Thoracic aorta (tissue), 2 donors: ENCODE data around the gene ETNK1. TPM values are rescaled to one million over a fixed set of nuclear protein-coding genes. Genes with fewer than 3 reads are reported as not detected.
A peak's percentile ranks its signal among the peaks of the same experiment; 100 is the strongest.

Source experiments
- ATAC-seq: fragments of 150-250 bp; one replicate; pipeline ENCODE4 v1.8.0; 2017; ENCODE audit warnings: low read depth; ENCODE audit not compliant: insufficient number of reproducible peaks, low FRiP score
- DNase-seq: peaks from one replicate; pipeline ENCODE4 v3.0.0-alpha.2; 2020; ENCODE audit warnings: low spot score
- H3K27ac ChIP-seq, 2 donors: fragments of 200-600 bp; sonication (generic); 1 replicate in 1 of 2; 2 replicates in 1 of 2; pipeline ENCODE4 v1.5.1; 2016; ENCODE audit warnings: mild to moderate bottlenecking in 2 of 2, moderate library complexity in 2 of 2
- H3K27me3 ChIP-seq: fragments of 200-600 bp; sonication (generic); replicated peaks from 2 replicates; pipeline ENCODE4 v1.6.0; 2016; ENCODE audit warnings: mild to moderate bottlenecking; ENCODE audit not compliant: insufficient read depth
- H3K36me3 ChIP-seq: fragments of 200-600 bp; sonication (generic); one replicate; pipeline ENCODE4 v1.5.1; 2016
- H3K4me1 ChIP-seq, 2 donors: fragments of 200-600 bp; sonication (generic); 1 replicate in 1 of 2; 2 replicates in 1 of 2; pipeline versions ENCODE4 v1.5.1 to v1.6.0; 2016; ENCODE audit warnings: low read depth in 2 of 2, mild to moderate bottlenecking in 1 of 2; ENCODE audit not compliant: control insufficient read depth in 1 of 2
- H3K4me3 ChIP-seq: fragments of 200-600 bp; sonication (generic); 2 replicates; pipeline ENCODE4 v1.5.1; 2016; ENCODE audit warnings: mild to moderate bottlenecking
- H3K9me3 ChIP-seq: fragments of 200-600 bp; sonication (generic); 2 replicates; pipeline ENCODE4 v1.5.1; 2016
- total RNA-seq, 2 donors: library from RNA; depleted of rRNA; stranded (reverse); fragments of >200 nt; gene quantifications; one replicate each; pipeline versions ENCODE4 v1.1.0 to v1.2.3, GENCODE V29; 2016
- TF ChIP-seq, protein P1 (sequence below): fragments of 200-600 bp; sonication (generic); IDR thresholded peaks from one replicate; pipeline ENCODE4 v1.5.1; 2019; ENCODE audit warnings: antibody characterized with exemption

The ETNK1 gene
- total RNA-seq, 2 donors from 2014 or later: 24.9 to 38.0 TPM

DNA sequence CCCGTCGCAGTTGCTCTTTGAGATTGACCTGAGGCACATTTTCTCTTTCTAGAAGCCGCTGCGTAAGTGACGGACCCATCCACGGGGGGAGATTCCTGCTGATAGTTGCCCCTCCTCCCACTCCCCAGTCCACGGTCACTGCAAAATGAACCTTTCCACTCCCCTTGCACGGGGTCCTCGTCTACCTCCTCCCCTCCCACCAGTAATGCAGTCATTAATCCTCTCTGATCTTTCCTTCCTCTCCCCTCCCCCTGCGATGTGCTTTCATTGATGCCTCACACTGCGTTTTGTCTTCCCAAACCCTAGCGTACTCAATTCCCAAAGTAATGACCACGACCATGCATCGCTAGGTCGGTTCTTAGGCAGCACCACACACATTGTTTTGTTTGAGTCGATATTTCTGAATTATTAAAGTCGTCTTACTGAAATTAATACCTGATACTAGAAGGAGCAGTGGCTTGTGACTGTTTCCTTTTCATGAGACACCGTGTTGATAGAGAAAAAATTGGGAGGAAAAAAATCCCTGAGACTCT is 857 bp downstream of the ETNK1 start:
- H3K36me3 ChIP-seq: no peaks in the 10 kb centered on the region
- peak overlapping the region; percentile 94 for H3K4me3 ChIP-seq
- H3K27me3 ChIP-seq: no peaks in the 10 kb centered on the region
- TF ChIP-seq, protein P1, sequence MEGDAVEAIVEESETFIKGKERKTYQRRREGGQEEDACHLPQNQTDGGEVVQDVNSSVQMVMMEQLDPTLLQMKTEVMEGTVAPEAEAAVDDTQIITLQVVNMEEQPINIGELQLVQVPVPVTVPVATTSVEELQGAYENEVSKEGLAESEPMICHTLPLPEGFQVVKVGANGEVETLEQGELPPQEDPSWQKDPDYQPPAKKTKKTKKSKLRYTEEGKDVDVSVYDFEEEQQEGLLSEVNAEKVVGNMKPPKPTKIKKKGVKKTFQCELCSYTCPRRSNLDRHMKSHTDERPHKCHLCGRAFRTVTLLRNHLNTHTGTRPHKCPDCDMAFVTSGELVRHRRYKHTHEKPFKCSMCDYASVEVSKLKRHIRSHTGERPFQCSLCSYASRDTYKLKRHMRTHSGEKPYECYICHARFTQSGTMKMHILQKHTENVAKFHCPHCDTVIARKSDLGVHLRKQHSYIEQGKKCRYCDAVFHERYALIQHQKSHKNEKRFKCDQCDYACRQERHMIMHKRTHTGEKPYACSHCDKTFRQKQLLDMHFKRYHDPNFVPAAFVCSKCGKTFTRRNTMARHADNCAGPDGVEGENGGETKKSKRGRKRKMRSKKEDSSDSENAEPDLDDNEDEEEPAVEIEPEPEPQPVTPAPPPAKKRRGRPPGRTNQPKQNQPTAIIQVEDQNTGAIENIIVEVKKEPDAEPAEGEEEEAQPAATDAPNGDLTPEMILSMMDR: no peak
- H3K27ac ChIP-seq: peak overlapping the region; percentile 92 to 94
- no peaks in the 10 kb centered on the region for H3K9me3 ChIP-seq
- DNase-seq: no peak
- peak; percentile 45 for ATAC-seq
- peaks cover 32 to 40% of the 10 kb centered on the region in 2 donors for H3K4me1 ChIP-seq

DNA sequence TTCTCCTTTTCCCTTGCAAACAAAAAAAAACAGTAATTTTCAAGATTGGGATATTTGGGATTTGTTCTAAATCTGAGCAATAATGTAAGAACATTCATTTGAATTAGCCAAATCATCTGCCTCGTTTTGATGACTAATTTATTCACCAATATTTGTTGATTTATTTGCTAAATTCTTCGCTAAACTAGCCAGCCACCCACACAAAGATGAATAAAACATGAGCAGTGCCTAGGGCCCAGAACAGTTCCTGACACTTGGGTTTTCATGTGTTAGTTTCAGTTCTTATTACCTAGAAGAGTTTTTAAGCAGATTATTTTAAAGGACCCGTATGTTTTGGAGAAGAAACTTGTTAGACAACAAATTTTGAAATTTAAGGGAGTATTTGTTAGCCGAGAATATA is 1.4 kb downstream of the ETNK1 start:
- ATAC-seq (no peak), DNase-seq (no peak)
- Histone ChIP-seq H3K36me3 (no peaks in the 10 kb centered on the region), H3K4me3 (peak overlapping the region; percentile 94), H3K27ac (peak overlapping the region; percentile 92 to 94), H3K4me1 (peaks cover 32 to 40% of the 10 kb centered on the region in 2 donors), H3K9me3 (no peaks in the 10 kb centered on the region), H3K27me3 (no peaks in the 10 kb centered on the region)
- TF ChIP-seq, protein P1: no peak

DNA sequence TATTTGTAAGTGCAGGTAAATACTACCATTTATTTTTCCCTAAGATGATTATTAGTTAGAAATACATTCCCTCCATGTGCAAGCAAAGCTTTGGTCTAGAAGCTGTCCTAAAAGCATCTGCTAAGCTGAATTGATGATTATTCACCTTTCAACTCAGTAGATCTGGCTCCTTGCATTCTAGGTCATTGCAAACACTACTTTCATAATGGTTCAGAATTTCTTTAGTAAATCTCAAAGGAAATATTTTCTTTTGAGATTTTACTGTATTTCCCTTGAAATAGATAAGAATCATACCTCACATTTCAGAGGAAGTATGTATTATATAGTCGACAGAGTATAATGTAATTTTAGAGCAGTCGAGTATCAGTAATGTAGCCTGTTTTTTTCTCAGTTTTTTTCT is 2.4 kb downstream of the ETNK1 start:
- Histone ChIP-seq H3K27me3 (no peaks in the 10 kb centered on the region), H3K4me1 (peaks cover 32 to 40% of the 10 kb centered on the region in 2 donors), H3K27ac (peak overlapping the region in 1 of 2 donors; percentile 94), H3K4me3 (peak overlapping the region; percentile 94), H3K9me3 (no peaks in the 10 kb centered on the region), H3K36me3 (no peaks in the 10 kb centered on the region)
- ATAC-seq (no peak), DNase-seq (no peak)
- TF ChIP-seq, protein P1: no peak

DNA sequence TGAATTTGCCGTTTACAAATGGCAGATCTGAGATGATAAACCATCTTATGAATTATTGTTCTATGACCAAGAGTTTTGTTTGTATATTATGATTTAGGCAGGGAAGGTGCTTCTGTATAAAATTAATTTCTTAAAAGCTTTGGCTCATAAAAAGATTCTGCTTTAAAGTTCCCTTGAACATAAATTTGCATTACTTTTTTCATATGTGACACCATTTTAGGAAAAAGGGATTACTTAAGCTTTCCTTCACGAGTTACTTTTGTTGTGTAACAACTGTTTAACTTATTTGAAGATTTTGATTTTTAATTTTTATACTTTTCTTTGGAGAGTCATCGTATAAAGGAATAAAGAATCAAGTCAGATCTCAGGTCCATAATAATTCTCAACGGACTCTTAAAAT is 3.3 kb downstream of the ETNK1 start:
- Histone ChIP-seq H3K9me3 (no peaks in the 10 kb centered on the region), H3K27me3 (no peaks in the 10 kb centered on the region), H3K4me3 (peak overlapping the region; percentile 94), H3K36me3 (no peaks in the 10 kb centered on the region), H3K4me1 (peaks cover 32 to 40% of the 10 kb centered on the region in 2 donors), H3K27ac (no peak overlapping the region)
- TF ChIP-seq, protein P1: no peak
- DNase-seq: no peak
- ATAC-seq: no peak

DNA sequence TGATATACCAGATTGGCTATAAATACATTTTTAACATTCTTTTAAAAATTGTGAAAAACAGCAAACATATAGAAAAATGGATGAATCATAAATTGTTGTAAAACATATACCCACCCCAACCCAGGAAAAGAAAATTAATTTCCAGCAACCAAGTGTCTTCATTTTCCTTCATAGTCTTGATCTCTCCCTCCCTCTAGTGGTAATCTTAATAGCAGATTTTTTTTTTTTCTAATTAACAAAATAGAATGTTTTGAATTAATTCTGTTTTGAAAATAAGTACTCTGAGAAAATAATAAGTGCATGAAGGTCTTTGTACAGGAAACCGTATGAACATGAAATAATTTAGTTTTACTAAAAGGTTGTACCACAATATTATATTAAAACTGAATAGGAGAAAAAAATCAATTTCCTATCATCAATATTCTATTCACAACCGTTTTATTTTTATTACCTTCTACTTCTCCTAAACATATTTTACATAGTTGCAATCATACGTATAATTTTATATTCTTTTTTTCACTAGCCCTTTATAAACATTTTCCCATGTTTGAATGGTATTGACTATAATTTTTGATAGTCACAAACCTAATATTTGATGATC is 7.0 kb downstream of the ETNK1 start:
- ATAC-seq (no peak), DNase-seq (no peak)
- Histone ChIP-seq H3K36me3 (no peaks in the 10 kb centered on the region), H3K4me3 (no peak overlapping the region), H3K27me3 (no peaks in the 10 kb centered on the region), H3K27ac (no peak overlapping the region), H3K9me3 (no peaks in the 10 kb centered on the region), H3K4me1 (peaks cover 46 to 47% of the 10 kb centered on the region in 2 donors)
- TF ChIP-seq, protein P1: peak; percentile 56
